Neural cell (in vitro differentiated cells): ENCODE measurements around the gene CUEDC1. TPM values are rescaled to one million over a fixed set of nuclear protein-coding genes. Genes with fewer than 3 reads are reported as not detected.

Experiments used
- H2AFZ ChIP-seq: fragments of 200-600, 300-800 bp; sonication (generic), shearing (Covaris generic); 2 replicates; pipeline ENCODE4 v1.6.0; 2014; ENCODE audit warnings: low read depth, mild to moderate bottlenecking, antibody characterized with exemption, low read length, moderate library complexity
- H3F3A ChIP-seq: fragments of 200-600 bp; shearing (Covaris generic); 2 replicates; pipeline ENCODE4 v1.6.1; 2016; ENCODE audit warnings: mild to moderate bottlenecking, moderate library complexity, mixed read lengths, antibody characterized with exemption, low read length; ENCODE audit not compliant: insufficient read depth, poor library complexity, severe bottlenecking
- H3K27ac ChIP-seq: fragments of 200-600, 300-800 bp; sonication (generic), shearing (Covaris generic); 2 replicates; pipeline ENCODE4 v1.5.1; 2014; ENCODE audit warnings: mild to moderate bottlenecking, low read length, moderate library complexity
- H3K27me3 ChIP-seq: fragments of 300-800, 200-600 bp; sonication (generic), shearing (Covaris generic); 2 replicates; pipeline ENCODE4 v1.6.0; 2014; ENCODE audit warnings: mild to moderate bottlenecking, low read depth, low read length, moderate library complexity; ENCODE audit not compliant: insufficient read depth
- H3K36me3 ChIP-seq: fragments of 300-800, 200-600 bp; sonication (generic), shearing (Covaris generic); 2 replicates; pipeline ENCODE4 v1.5.1; 2014; ENCODE audit warnings: mild to moderate bottlenecking, antibody characterized with exemption, low read length, moderate library complexity; ENCODE audit not compliant: insufficient read depth
- H3K4me2 ChIP-seq: fragments of 300-800, 200-600 bp; sonication (generic), shearing (Covaris generic); 2 replicates; pipeline ENCODE4 v1.6.0; 2014; ENCODE audit warnings: mild to moderate bottlenecking, low read length
- H3K4me3 ChIP-seq: fragments of 300-800, 200-600 bp; sonication (generic), shearing (Covaris generic); 2 replicates; pipeline ENCODE4 v1.5.1; 2014; ENCODE audit warnings: mild to moderate bottlenecking, low read length, moderate library complexity
- H3K79me2 ChIP-seq: fragments of 200-600 bp; shearing (Covaris generic); replicated peaks from 2 replicates; pipeline ENCODE4 v1.6.0; 2014; ENCODE audit warnings: mild to moderate bottlenecking, low read length, moderate library complexity; ENCODE audit not compliant: insufficient read depth
- H3K9ac ChIP-seq: fragments of 300-800, 200-600 bp; sonication (generic), shearing (Covaris generic); 2 replicates; pipeline ENCODE4 v1.6.1; 2016; ENCODE audit warnings: mild to moderate bottlenecking, low read length, mixed read lengths
- H3K9me2 ChIP-seq: fragments of 200-600 bp; shearing (Covaris generic); 2 replicates; pipeline ENCODE4 v1.6.1; 2016; ENCODE audit warnings: mild to moderate bottlenecking, low read length, mixed read lengths; ENCODE audit not compliant: insufficient read depth
- H3K9me3 ChIP-seq: fragments of 200-600, 300-800 bp; sonication (generic), shearing (Covaris generic); 2 replicates; pipeline ENCODE4 v1.6.1; 2016; ENCODE audit warnings: mild to moderate bottlenecking, mixed run types, low read length, moderate library complexity, mixed read lengths
- H4K20me1 ChIP-seq: fragments of 200-600 bp; shearing (Covaris generic); 2 replicates; pipeline ENCODE4 v1.6.1; 2016; ENCODE audit warnings: mild to moderate bottlenecking, mixed run types; ENCODE audit not compliant: insufficient read depth
- EP300 ChIP-seq: fragments of 450-650 bp; conservative IDR thresholded peaks from 2 replicates; pipeline ENCODE4 v1.6.1; 2014; ENCODE audit warnings: antibody characterized with exemption, mild to moderate bottlenecking, moderate library complexity; ENCODE audit not compliant: poor library complexity, severe bottlenecking
- EZH2 ChIP-seq: fragments of 200-600, 300-800 bp; shearing (Covaris generic), sonication (generic); IDR thresholded peaks from 2 replicates; pipeline ENCODE4 v1.6.1; 2014; ENCODE audit warnings: antibody characterized with exemption, low read length, borderline replicate concordance, mild to moderate bottlenecking; ENCODE audit not compliant: insufficient read depth, poor library complexity, severe bottlenecking
- MXI1 ChIP-seq: fragments of 450-650 bp; conservative IDR thresholded peaks from 2 replicates; pipeline ENCODE4 v1.6.1; 2014; ENCODE audit warnings: antibody characterized with exemption, mild to moderate bottlenecking; ENCODE audit not compliant: poor library complexity, severe bottlenecking
- POLR2AphosphoS5 ChIP-seq: IDR thresholded peaks from 2 replicates; pipeline ENCODE4 v1.6.1; 2012
- RAD21 ChIP-seq: fragments of 450-650 bp; conservative IDR thresholded peaks from 2 replicates; pipeline ENCODE4 v1.6.1; 2014; ENCODE audit warnings: antibody characterized with exemption, mild to moderate bottlenecking, moderate library complexity
- SMC3 ChIP-seq: fragments of 450-650 bp; conservative IDR thresholded peaks from 2 replicates; pipeline ENCODE4 v1.6.1; 2014; ENCODE audit warnings: antibody characterized with exemption, mild to moderate bottlenecking, moderate library complexity; ENCODE audit not compliant: poor library complexity
- TAF1 ChIP-seq: IDR thresholded peaks from 2 replicates; pipeline ENCODE4 v1.6.1; 2012; ENCODE audit warnings: low read depth
- polyA plus RNA-seq: library from polyadenylated mRNA; depleted of rRNA; stranded (reverse); fragments of >200 nt; gene quantifications from 2 replicates; pipeline ENCODE4 v1.2.3, GENCODE V29; 2014
- TF ChIP-seq, protein P1 (sequence below): IDR thresholded peaks from 2 replicates; pipeline ENCODE4 v1.6.1; 2012; ENCODE audit warnings: borderline replicate concordance
- TF ChIP-seq, protein P2 (sequence below): fragments of 450-650 bp; IDR thresholded peaks from 2 replicates; pipeline ENCODE4 v1.5.1; 2014; ENCODE audit warnings: antibody characterized with exemption, mild to moderate bottlenecking, moderate library complexity; ENCODE audit not compliant: poor library complexity, severe bottlenecking

Gene CUEDC1
- polyA plus RNA-seq, 1 donor from 2014 or later = 27.0 TPM

DNA sequence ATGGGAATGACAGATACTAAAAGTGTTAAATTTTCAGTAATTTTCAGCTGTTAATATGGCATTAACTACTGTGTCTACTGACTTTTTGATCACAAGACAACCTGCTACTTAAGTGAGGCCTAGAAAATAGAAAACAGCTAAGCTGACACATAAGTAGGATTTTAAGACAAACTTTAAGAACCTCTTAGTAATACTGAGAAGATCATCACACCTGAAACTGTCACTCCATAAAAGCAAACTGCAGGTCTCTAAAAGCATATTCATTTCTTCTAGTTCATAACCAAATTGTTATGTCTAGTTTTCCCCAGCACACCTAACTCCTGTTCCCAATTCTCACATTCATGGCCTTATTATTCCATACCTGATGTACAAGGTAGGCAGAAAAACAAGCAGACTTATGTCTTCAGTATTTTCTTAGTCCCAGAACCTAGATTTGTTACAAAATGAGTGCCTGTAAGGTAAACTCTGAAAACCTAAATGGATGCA, 43.8 kb upstream of the CUEDC1 start:
- Histone ChIP-seq H3K9me3 (no peaks in the 10 kb centered on the region), H3F3A (peaks cover 8% of the 10 kb centered on the region), H2AFZ (no peak overlapping the region), H3K79me2 (peaks cover 24% of the 10 kb centered on the region), H3K36me3 (no peaks in the 10 kb centered on the region), H3K9ac (no peak overlapping the region), H3K9me2 (no peaks in the 10 kb centered on the region), H4K20me1 (no peaks in the 10 kb centered on the region), H3K27me3 (no peaks in the 10 kb centered on the region), H3K4me3 (no peak overlapping the region), H3K27ac (no peak overlapping the region), H3K4me2 (no peak overlapping the region)
- TF ChIP-seq MXI1 (no peak), POLR2AphosphoS5 (no peak), SMC3 (no peak), RAD21 (no peak), EZH2 (no peak), EP300 (no peak), TAF1 (no peak)
- TF ChIP-seq, protein P1, sequence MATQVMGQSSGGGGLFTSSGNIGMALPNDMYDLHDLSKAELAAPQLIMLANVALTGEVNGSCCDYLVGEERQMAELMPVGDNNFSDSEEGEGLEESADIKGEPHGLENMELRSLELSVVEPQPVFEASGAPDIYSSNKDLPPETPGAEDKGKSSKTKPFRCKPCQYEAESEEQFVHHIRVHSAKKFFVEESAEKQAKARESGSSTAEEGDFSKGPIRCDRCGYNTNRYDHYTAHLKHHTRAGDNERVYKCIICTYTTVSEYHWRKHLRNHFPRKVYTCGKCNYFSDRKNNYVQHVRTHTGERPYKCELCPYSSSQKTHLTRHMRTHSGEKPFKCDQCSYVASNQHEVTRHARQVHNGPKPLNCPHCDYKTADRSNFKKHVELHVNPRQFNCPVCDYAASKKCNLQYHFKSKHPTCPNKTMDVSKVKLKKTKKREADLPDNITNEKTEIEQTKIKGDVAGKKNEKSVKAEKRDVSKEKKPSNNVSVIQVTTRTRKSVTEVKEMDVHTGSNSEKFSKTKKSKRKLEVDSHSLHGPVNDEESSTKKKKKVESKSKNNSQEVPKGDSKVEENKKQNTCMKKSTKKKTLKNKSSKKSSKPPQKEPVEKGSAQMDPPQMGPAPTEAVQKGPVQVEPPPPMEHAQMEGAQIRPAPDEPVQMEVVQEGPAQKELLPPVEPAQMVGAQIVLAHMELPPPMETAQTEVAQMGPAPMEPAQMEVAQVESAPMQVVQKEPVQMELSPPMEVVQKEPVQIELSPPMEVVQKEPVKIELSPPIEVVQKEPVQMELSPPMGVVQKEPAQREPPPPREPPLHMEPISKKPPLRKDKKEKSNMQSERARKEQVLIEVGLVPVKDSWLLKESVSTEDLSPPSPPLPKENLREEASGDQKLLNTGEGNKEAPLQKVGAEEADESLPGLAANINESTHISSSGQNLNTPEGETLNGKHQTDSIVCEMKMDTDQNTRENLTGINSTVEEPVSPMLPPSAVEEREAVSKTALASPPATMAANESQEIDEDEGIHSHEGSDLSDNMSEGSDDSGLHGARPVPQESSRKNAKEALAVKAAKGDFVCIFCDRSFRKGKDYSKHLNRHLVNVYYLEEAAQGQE = no peak
- TF ChIP-seq, protein P2, sequence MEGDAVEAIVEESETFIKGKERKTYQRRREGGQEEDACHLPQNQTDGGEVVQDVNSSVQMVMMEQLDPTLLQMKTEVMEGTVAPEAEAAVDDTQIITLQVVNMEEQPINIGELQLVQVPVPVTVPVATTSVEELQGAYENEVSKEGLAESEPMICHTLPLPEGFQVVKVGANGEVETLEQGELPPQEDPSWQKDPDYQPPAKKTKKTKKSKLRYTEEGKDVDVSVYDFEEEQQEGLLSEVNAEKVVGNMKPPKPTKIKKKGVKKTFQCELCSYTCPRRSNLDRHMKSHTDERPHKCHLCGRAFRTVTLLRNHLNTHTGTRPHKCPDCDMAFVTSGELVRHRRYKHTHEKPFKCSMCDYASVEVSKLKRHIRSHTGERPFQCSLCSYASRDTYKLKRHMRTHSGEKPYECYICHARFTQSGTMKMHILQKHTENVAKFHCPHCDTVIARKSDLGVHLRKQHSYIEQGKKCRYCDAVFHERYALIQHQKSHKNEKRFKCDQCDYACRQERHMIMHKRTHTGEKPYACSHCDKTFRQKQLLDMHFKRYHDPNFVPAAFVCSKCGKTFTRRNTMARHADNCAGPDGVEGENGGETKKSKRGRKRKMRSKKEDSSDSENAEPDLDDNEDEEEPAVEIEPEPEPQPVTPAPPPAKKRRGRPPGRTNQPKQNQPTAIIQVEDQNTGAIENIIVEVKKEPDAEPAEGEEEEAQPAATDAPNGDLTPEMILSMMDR = no peak

DNA sequence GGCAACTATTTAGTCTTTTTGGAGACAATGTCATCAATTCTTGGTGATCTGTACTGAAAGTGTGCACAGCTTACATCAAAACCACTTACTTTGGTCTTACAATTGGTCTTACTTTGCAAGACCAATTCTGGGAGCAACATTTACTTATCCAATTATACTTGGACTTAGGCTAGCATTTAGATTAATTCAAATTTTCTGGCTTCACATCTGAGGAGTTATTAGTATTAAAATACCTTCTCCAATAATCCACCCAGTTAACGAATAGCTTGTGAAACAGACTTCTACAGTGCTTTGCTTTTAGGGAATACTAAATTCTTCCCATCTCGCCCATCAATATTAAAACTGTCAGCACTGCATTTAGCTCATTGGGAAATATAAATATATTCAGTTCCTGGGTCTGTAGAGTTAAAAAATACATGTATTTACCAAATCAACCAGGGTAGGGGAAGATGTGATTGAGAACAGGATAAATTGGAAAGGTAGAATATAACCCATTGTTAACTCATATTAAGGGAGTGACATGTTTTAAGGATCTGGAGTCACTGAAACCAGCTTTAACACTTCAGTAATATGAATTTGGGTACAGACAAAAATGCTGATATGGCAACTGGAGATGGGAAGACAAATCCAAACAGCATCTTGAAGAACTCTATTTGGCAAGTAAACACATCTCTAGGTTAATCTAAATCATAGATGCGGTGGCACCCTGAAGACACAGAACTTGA, 42.0 kb upstream of the CUEDC1 start:
- Histone ChIP-seq H3K27me3 (no peaks in the 10 kb centered on the region), H3K9ac (no peak overlapping the region), H3K36me3 (no peaks in the 10 kb centered on the region), H3K9me2 (no peaks in the 10 kb centered on the region), H3K4me2 (no peak overlapping the region), H4K20me1 (no peaks in the 10 kb centered on the region), H3K9me3 (no peaks in the 10 kb centered on the region), H3K27ac (no peak overlapping the region), H3K79me2 (peaks cover 7% of the 10 kb centered on the region), H3K4me3 (no peak overlapping the region), H2AFZ (no peak overlapping the region), H3F3A (peaks cover 8% of the 10 kb centered on the region)
- TF ChIP-seq, protein P2 = no peak
- TF ChIP-seq MXI1 (no peak), POLR2AphosphoS5 (no peak), TAF1 (no peak), EZH2 (no peak), RAD21 (no peak), EP300 (no peak), SMC3 (no peak)
- TF ChIP-seq, protein P1 = no peak
